Subcutaneous adipose tissue (tissue), 4 donors: Measurements from ENCODE around the gene SMG6. TPM values are rescaled to one million over a fixed set of nuclear protein-coding genes. Genes with fewer than 3 reads are reported as not detected.

Experiments used
- CTCF ChIP-seq: fragments of 450-650 bp; IDR thresholded peaks from one replicate; pipeline ENCODE4 v1.5.1; 2016; ENCODE audit warnings: low read depth, mild to moderate bottlenecking, control low read depth, antibody characterized with exemption, moderate library complexity
- total RNA-seq, 4 donors: library from RNA; depleted of rRNA; stranded (reverse); fragments of >200 nt; gene quantifications; one replicate each; pipeline ENCODE4 v1.1.0, GENCODE V29; 2016

Gene SMG6
- total RNA-seq, 4 donors from 2014 or later: 14.5 to 50.7 (median 19.4) TPM

- no peak for TF ChIP-seq CTCF
These were observed 254.0 kb downstream of the SMG6 start for GRCh38 chr17:2049333-2050299.

GRCh38 chr17:2048805-2049204 lies 254.8 kb downstream of the SMG6 start:
- no peak for TF ChIP-seq CTCF

GRCh38 chr17:2047590-2047989 lies 256.0 kb downstream of the SMG6 start:
- TF ChIP-seq CTCF: no peak

- no peak for TF ChIP-seq CTCF
These were observed 259.2 kb downstream of the SMG6 start for GRCh38 chr17:2044263-2044894.

GRCh38 chr17:2043785-2044184 lies 259.8 kb downstream of the SMG6 start:
- TF ChIP-seq CTCF: no peak

- no peak for TF ChIP-seq CTCF
These were observed 260.7 kb downstream of the SMG6 start for GRCh38 chr17:2042933-2043332.

GRCh38 chr17:2042390-2042847 lies 261.2 kb downstream of the SMG6 start:
- no peak for TF ChIP-seq CTCF
